ENCODE measurements around the gene HOXA10.
A peak's percentile ranks its signal among the peaks of the same experiment; 100 is the strongest.

Gene HOXA10

DNA sequence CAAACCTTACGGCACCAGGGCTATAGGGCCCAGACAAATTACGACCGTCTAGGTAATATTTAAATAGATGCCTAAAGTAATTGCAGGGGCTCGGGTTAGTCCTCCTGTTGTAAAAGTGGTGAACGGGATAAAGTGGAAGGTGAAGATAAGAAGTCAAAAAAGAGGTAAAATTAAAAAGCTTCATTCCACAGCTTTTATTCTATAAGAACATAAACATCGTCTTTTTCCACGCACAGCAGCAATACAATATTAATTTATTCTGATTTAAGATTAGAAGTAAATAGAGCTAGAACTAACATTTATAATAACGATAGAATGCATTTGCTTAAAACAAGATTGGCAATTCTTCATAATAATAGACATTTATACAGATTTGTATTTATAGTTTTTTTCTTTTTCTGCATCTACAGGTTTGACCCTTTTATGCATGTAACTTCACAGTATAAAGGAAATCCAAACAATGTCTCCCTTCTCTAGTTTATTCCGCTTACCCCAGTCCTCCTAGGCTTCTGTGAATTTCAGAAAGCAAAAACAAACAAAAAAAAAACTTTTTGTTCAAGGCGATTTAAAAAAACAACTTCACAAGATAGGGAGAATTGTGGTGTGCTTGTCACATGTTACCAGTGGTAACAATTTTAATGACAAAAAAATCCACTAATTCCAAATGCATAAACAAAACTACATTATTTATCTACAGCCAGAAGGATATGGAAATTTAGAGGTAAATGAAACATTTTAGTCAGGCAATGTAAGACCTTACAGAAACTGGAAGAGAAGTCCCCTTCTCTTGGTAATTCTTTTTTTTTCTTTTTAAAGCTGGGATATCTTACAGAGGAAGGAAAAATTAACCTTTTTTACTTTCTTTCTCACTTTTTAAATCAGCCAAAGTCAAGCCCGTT, 3.4 kb downstream of the HOXA10 start:
- Histone ChIP-seq H3K4me2 (ENCODE audit: low read length, poor library complexity, severe bottlenecking) (peak overlapping the region; percentile 60), H2AFZ (ENCODE audit: low read depth, low read length) (no peak overlapping the region), H4K8ac (ENCODE audit: low read length) (no peak overlapping the region), H3K27ac (ENCODE audit: low read length, poor library complexity, severe bottlenecking) (peak overlapping the region; percentile 91), H3K36me3 (ENCODE audit: control insufficient read depth in 1 of 2, insufficient read depth in 2 of 2, low read depth in 1 of 2, low read length in 2 of 2) (peaks cover 4 to 66% of the 10 kb centered on the region in 2 experiments), H3K9ac (ENCODE audit: low read length) (peak overlapping the region; percentile 90), H2BK12ac (ENCODE audit: low read length in 2 of 2) (no peak overlapping the region), H3K4me1 (ENCODE audit: control insufficient read depth, insufficient read depth, low read depth, low read length) (peaks cover 9% of the 10 kb centered on the region), H2AK5ac (ENCODE audit: low read length, severe bottlenecking) (no peak overlapping the region), H2BK15ac (ENCODE audit: low read depth, poor library complexity, severe bottlenecking) (no peak overlapping the region), H2BK120ac (ENCODE audit: low read depth, low read length) (no peak overlapping the region), H3K23ac (ENCODE audit: low read length in 2 of 2) (no peak overlapping the region), H3K4me3 (ENCODE audit: insufficient read depth in 1 of 2, low read depth in 1 of 2, low read length in 2 of 2) (peak overlapping the region; percentile 70 to 92), H2BK5ac (ENCODE audit: low read depth, low read length, poor library complexity, severe bottlenecking) (peak overlapping the region; percentile 75), H3K79me1 (replicated peaks; ENCODE audit: low read length, poor library complexity, severe bottlenecking) (no peaks in the 10 kb centered on the region), H3K14ac (ENCODE audit: low read length in 2 of 2) (no peak overlapping the region), H3K9me3 (ENCODE audit: control insufficient read depth, low read length) (no peaks in the 10 kb centered on the region), H3K27me3 (ENCODE audit: control insufficient read depth in 1 of 2, insufficient read depth in 1 of 2, low read length in 2 of 2) (peaks cover 0 to 8% of the 10 kb centered on the region in 2 experiments), H4K91ac (ENCODE audit: low read length) (no peak overlapping the region), H3K18ac (ENCODE audit: low read depth in 1 of 2, low read length in 2 of 2) (peak overlapping the region; percentile 58 to 97), H3K4ac (ENCODE audit: low read depth in 1 of 2, low read length in 2 of 2) (peak overlapping the region in 1 of 2 experiments; percentile 86)
- no peak for DNase-seq
- 16% methylated on average over 4 of the region's 11 CpGs for WGBS

DNA sequence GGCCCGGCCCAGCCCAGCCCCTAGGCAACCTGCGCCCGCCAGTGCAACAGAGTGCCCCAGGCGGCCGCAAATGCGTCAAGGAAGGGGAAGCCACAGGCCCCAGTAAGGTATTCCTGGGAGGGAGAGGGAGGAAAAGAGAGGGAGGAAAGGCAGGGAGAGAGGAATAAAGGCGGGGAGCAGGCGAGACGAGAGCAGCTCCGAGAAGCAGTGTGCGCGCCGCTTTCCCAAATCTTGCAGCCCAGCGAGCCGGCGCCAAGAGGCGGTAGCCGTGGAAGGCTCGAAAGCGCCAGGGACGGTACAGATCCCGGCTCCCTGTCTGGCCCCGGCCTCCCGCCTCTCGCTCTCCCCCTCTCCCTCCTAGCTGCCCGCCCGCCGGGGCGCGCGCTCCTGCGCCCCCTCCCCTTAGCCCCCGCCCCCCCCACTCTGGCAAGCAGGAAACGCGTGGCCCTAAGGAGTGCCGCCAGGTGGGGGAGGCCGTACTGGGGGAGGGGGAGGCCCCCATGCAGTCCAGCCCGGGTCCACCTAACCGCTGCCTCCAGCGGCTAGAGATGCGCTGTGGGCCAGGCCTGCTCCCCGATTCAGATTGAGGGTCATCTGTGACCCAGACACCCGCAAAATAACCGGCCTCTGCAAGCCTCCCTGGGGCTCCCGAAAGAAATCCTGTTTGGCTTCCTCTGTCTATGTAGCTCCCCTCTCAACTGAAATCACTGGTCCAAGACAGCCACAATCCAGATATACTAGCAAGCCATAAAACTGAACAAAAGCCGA, 4.3 kb downstream of the HOXA10 start:
- Histone ChIP-seq H3K27me3 (ENCODE audit: control insufficient read depth in 1 of 2, insufficient read depth in 1 of 2, low read length in 2 of 2) (peaks cover 0 to 8% of the 10 kb centered on the region in 2 experiments), H3K4me1 (ENCODE audit: control insufficient read depth, insufficient read depth, low read depth, low read length) (peaks cover 15% of the 10 kb centered on the region), H2AK5ac (ENCODE audit: low read length, severe bottlenecking) (peak overlapping the region; percentile 56), H3K23ac (ENCODE audit: low read length in 2 of 2) (peak overlapping the region; percentile 73 to 98), H3K14ac (ENCODE audit: low read length in 2 of 2) (peak overlapping the region in 1 of 2 experiments; percentile 98), H3K27ac (ENCODE audit: low read length, poor library complexity, severe bottlenecking) (peak overlapping the region; percentile 93), H3K9ac (ENCODE audit: low read length) (peak overlapping the region; percentile 90), H3K18ac (ENCODE audit: low read depth in 1 of 2, low read length in 2 of 2) (peak overlapping the region; percentile 87 to 97), H2BK15ac (ENCODE audit: low read depth, poor library complexity, severe bottlenecking) (peak overlapping the region; percentile 85), H3K36me3 (ENCODE audit: control insufficient read depth in 1 of 2, insufficient read depth in 2 of 2, low read depth in 1 of 2, low read length in 2 of 2) (peaks cover 4 to 68% of the 10 kb centered on the region in 2 experiments), H3K4me2 (ENCODE audit: low read length, poor library complexity, severe bottlenecking) (peak overlapping the region; percentile 54), H2BK12ac (ENCODE audit: low read length in 2 of 2) (peak overlapping the region; percentile 75 to 93), H3K4me3 (ENCODE audit: insufficient read depth in 1 of 2, low read depth in 1 of 2, low read length in 2 of 2) (peak overlapping the region; percentile 70 to 92), H4K8ac (ENCODE audit: low read length) (peak overlapping the region; percentile 88), H3K79me1 (replicated peaks; ENCODE audit: low read length, poor library complexity, severe bottlenecking) (no peaks in the 10 kb centered on the region), H2AFZ (ENCODE audit: low read depth, low read length) (peak overlapping the region; percentile 34), H3K4ac (ENCODE audit: low read depth in 1 of 2, low read length in 2 of 2) (peak overlapping the region; percentile 87 to 95), H2BK5ac (ENCODE audit: low read depth, low read length, poor library complexity, severe bottlenecking) (peak overlapping the region; percentile 96), H3K9me3 (ENCODE audit: control insufficient read depth, low read length) (no peaks in the 10 kb centered on the region), H4K91ac (ENCODE audit: low read length) (peak overlapping the region; percentile 80), H2BK120ac (ENCODE audit: low read depth, low read length) (peak overlapping the region; percentile 89)
- peak; percentile 66 for DNase-seq
- WGBS: 3% methylated on average over 24 of the region's 46 CpGs

DNA sequence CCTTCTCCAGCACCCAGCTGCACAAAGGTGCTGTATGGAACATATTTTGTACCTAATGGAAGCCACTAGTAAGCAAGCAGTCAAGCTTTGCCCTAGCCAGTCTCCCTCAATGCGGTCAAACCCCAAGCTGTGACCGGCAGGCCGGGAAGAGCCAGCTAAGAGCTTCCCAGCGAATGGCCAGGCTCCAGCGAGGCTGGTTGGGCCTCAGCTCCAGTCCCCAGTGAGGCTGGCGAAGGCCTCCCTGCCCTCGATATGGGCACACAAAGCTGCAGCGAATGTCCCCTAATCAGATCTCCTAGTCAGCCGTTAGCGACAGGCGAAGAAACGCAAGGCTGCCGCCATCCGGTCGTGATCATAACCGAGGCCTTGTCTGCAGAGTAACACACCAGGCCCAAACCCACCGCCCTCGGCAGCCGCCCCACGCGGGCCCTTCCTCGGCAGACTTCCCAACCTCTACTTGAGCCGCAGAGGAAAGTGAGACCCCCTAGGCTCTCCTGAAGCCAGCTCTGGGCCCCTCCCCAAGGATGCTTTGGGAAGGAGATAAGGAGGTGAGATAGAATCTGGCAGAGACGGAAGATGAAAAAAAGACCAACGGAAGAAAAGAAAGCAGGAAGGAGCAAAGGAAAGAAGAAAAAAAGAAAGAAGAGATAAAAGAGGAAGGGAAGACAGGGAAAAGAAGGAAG, 5.7 kb downstream of the HOXA10 start:
- peak overlapping the region; percentile 90 for H3K9ac ChIP-seq (ENCODE audit: low read length)
- WGBS: 4% methylated on average over 22 of the region's 25 CpGs
- H2AK5ac ChIP-seq (ENCODE audit: low read length, severe bottlenecking): no peak overlapping the region

More for the DNA sequence above, 5.7 kb downstream of the HOXA10 start:
- Histone ChIP-seq H3K14ac (ENCODE audit: low read length in 2 of 2) (peak overlapping the region in 1 of 2 experiments; percentile 82), H3K36me3 (ENCODE audit: control insufficient read depth in 1 of 2, insufficient read depth in 2 of 2, low read depth in 1 of 2, low read length in 2 of 2) (peaks cover 7 to 71% of the 10 kb centered on the region in 2 experiments), H4K91ac (ENCODE audit: low read length) (peak overlapping the region; percentile 83), H3K4me2 (ENCODE audit: low read length, poor library complexity, severe bottlenecking) (peak overlapping the region; percentile 77), H2AFZ (ENCODE audit: low read depth, low read length) (no peak overlapping the region), H3K9me3 (ENCODE audit: control insufficient read depth, low read length) (no peaks in the 10 kb centered on the region), H3K27me3 (ENCODE audit: control insufficient read depth in 1 of 2, insufficient read depth in 1 of 2, low read length in 2 of 2) (peaks cover 0 to 8% of the 10 kb centered on the region in 2 experiments), H3K79me1 (replicated peaks; ENCODE audit: low read length, poor library complexity, severe bottlenecking) (no peaks in the 10 kb centered on the region), H2BK120ac (ENCODE audit: low read depth, low read length) (peak overlapping the region; percentile 51), H3K23ac (ENCODE audit: low read length in 2 of 2) (peak overlapping the region in 1 of 2 experiments; percentile 46), H3K27ac (ENCODE audit: low read length, poor library complexity, severe bottlenecking) (peak overlapping the region; percentile 73), H2BK15ac (ENCODE audit: low read depth, poor library complexity, severe bottlenecking) (no peak overlapping the region), H3K18ac (ENCODE audit: low read depth in 1 of 2, low read length in 2 of 2) (peak overlapping the region; percentile 31 to 67), H3K4me1 (ENCODE audit: control insufficient read depth, insufficient read depth, low read depth, low read length) (peaks cover 19% of the 10 kb centered on the region), H3K4ac (ENCODE audit: low read depth in 1 of 2, low read length in 2 of 2) (peak overlapping the region; percentile 73 to 89), H2BK5ac (ENCODE audit: low read depth, low read length, poor library complexity, severe bottlenecking) (peak overlapping the region; percentile 36), H2BK12ac (ENCODE audit: low read length in 2 of 2) (peak overlapping the region in 1 of 2 experiments; percentile 29), H4K8ac (ENCODE audit: low read length) (peak overlapping the region; percentile 63), H3K4me3 (ENCODE audit: insufficient read depth in 1 of 2, low read depth in 1 of 2, low read length in 2 of 2) (peak overlapping the region; percentile 49 to 92)
- DNase-seq: peak; percentile 80
